ENCODE data around the gene ARHGAP19. TPM values are rescaled to one million over a fixed set of nuclear protein-coding genes. Genes with fewer than 3 reads are reported as not detected.

Gene ARHGAP19
- total and polyA plus RNA-seq, 2 experiments from 2014 or later, result 2.7 to 8.7 TPM

- DNase-seq (ENCODE audit: low spot score), result no peak
- H2AFZ ChIP-seq, result no peak overlapping the region
- no peak overlapping the region for H3K4me2 ChIP-seq
- no peaks in the 10 kb centered on the region for H3K9me3 ChIP-seq (ENCODE audit: low read depth)
- no peaks in the 10 kb centered on the region for H3K9me2 ChIP-seq (replicated peaks; ENCODE audit: insufficient read depth)
- H3K79me2 ChIP-seq, result no peaks in the 10 kb centered on the region
- H4K20me1 ChIP-seq (ENCODE audit: insufficient read depth, poor library complexity, severe bottlenecking), result no peaks in the 10 kb centered on the region
- H3K36me3 ChIP-seq (replicated peaks; ENCODE audit: insufficient read depth, low read depth), result no peaks in the 10 kb centered on the region
- peaks cover 73% of the 10 kb centered on the region for H3K27me3 ChIP-seq
- TF ChIP-seq EZH2phosphoT487 (IDR thresholded peaks at IDR 0.05; ENCODE audit: low read depth, severe bottlenecking, unreplicated experiment) (no peak), EZH2 (IDR thresholded peaks at IDR 0.05; ENCODE audit: borderline replicate concordance) (no peak), CTCF (IDR thresholded peaks at IDR 0.05; ENCODE audit: poor library complexity) (no peak)
- no peak overlapping the region for H3K27ac ChIP-seq
- H3K4me3 ChIP-seq, result no peak overlapping the region
- peaks cover 11% of the 10 kb centered on the region for H3K4me1 ChIP-seq (ENCODE audit: insufficient read depth)
- WGBS (ENCODE audit: low lambda C conversion rate, missing lambda C conversion rate), result 94% methylated on average over 10 of the region's 10 CpGs
These were observed 111.5 kb downstream of the ARHGAP19 start for GRCh38 chr10:97180986-97181385.

DNA sequence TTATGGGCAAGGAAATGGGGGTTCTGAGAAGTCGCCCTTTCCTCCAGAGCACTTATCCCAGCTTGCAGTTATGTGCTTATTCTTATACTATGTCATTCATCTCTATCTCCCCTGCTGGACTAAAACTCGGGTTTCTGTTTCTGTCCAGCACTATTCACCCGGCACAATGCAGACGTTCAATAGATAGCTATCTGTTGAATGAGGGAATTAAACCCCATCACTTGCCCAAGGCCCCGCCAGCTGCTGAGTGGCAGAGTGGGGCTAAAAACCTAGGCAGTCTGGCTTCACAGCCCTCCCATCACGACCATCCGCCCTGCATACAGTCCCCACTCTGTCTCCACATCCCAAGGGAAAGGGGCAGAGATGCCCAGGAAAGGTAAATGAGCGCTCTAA lies 112.1 kb downstream of the ARHGAP19 start:
- Histone ChIP-seq H4K20me1 (ENCODE audit: insufficient read depth, poor library complexity, severe bottlenecking) (no peaks in the 10 kb centered on the region), H3K79me2 (no peaks in the 10 kb centered on the region), H3K27ac (no peak overlapping the region), H3K27me3 (peaks cover 68% of the 10 kb centered on the region), H2AFZ (no peak overlapping the region), H3K4me1 (ENCODE audit: insufficient read depth) (peaks cover 5% of the 10 kb centered on the region), H3K9me2 (replicated peaks; ENCODE audit: insufficient read depth) (no peaks in the 10 kb centered on the region), H3K9me3 (ENCODE audit: low read depth) (no peaks in the 10 kb centered on the region), H3K4me3 (no peak overlapping the region), H3K36me3 (replicated peaks; ENCODE audit: insufficient read depth, low read depth) (no peaks in the 10 kb centered on the region), H3K4me2 (no peak overlapping the region)
- WGBS (ENCODE audit: low lambda C conversion rate, missing lambda C conversion rate), result 68% methylated on average over 8 of the region's 8 CpGs
- TF ChIP-seq CTCF (IDR thresholded peaks at IDR 0.05; ENCODE audit: poor library complexity) (no peak), EZH2 (IDR thresholded peaks at IDR 0.05; ENCODE audit: borderline replicate concordance) (no peak), EZH2phosphoT487 (IDR thresholded peaks at IDR 0.05; ENCODE audit: low read depth, severe bottlenecking, unreplicated experiment) (no peak)
- DNase-seq (ENCODE audit: low spot score), result no peak

DNA sequence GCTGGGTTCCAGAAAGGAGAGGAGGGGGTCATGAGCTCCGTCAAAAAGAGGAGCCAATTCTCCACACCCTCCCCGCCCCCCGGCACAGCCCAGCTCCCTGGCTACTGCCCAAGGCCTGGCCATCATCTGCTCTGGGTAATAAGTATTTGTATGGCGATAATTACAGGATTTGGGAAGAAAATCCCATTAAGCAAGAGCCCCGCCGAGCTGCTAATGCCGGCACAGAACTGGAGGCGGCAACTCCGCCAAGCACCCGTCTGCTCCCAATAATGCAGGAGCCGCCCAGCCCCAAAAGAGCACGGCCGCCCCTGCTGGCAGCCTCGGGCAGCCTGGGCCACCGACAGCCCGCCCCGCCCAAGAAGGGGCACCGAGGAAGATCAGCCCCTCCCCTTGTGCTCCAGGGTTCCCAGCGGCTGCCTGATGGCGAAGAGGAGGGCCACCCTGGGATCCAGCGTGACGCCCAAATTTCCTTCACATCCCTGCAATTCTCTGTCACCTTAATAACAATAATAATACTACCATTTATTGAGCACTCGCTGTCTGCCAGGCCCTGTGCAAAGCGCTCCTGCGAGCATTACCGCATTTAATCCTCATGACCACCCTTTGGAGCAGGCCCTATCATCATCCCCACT lies 112.6 kb downstream of the ARHGAP19 start:
- H3K4me2 ChIP-seq, result peak overlapping the region; percentile 3
- no peak overlapping the region for H2AFZ ChIP-seq
- TF ChIP-seq EZH2 (IDR thresholded peaks at IDR 0.05; ENCODE audit: borderline replicate concordance) (no peak), CTCF (IDR thresholded peaks at IDR 0.05; ENCODE audit: poor library complexity) (peak; percentile 32)
- no peaks in the 10 kb centered on the region for H3K9me3 ChIP-seq (ENCODE audit: low read depth)
- no peak overlapping the region for H3K4me3 ChIP-seq
- WGBS (ENCODE audit: low lambda C conversion rate, missing lambda C conversion rate), result 18% methylated on average over 26 of the region's 26 CpGs
- H3K4me1 ChIP-seq (ENCODE audit: insufficient read depth), result no peaks in the 10 kb centered on the region
- H3K79me2 ChIP-seq, result no peaks in the 10 kb centered on the region
- no peaks in the 10 kb centered on the region for H3K36me3 ChIP-seq (replicated peaks; ENCODE audit: insufficient read depth, low read depth)
- no peak overlapping the region for H3K27ac ChIP-seq
- H3K9me2 ChIP-seq (replicated peaks; ENCODE audit: insufficient read depth), result no peaks in the 10 kb centered on the region
- peak; percentile 41 for DNase-seq (ENCODE audit: low spot score)
- H3K27me3 ChIP-seq, result peaks cover 63% of the 10 kb centered on the region
- no peaks in the 10 kb centered on the region for H4K20me1 ChIP-seq (ENCODE audit: insufficient read depth, poor library complexity, severe bottlenecking)
